Loucy (cell line): Measurements from ENCODE around the gene LRRC30.

Experiments used
- CTCF ChIP-seq: fragments of 200-600 bp; sonication (generic); conservative IDR thresholded peaks from 2 replicates; pipeline ENCODE4 v1.5.1; 2014; ENCODE audit warnings: mild to moderate bottlenecking, antibody characterized with exemption, low read length
- EZH2phosphoT487 ChIP-seq: fragments of 200-600 bp; IDR thresholded peaks from 2 replicates; pipeline ENCODE4 v1.6.1; 2018; ENCODE audit warnings: antibody characterized with exemption, mild to moderate bottlenecking, moderate library complexity, borderline replicate concordance

GRCh38 chr18:7233134-7233810 lies 2.4 kb downstream of the LRRC30 start:
- TF ChIP-seq CTCF (no peak), EZH2phosphoT487 (no peak)
